ENCODE results near the gene C2CD2.

The C2CD2 gene

GRCh38 chr21:41895643-41896493 lies 58.0 kb downstream of the C2CD2 start:
- DNase-seq (ENCODE audit: low read depth, low spot score): no peak
- H3K27ac ChIP-seq: no peak overlapping the region

DNA sequence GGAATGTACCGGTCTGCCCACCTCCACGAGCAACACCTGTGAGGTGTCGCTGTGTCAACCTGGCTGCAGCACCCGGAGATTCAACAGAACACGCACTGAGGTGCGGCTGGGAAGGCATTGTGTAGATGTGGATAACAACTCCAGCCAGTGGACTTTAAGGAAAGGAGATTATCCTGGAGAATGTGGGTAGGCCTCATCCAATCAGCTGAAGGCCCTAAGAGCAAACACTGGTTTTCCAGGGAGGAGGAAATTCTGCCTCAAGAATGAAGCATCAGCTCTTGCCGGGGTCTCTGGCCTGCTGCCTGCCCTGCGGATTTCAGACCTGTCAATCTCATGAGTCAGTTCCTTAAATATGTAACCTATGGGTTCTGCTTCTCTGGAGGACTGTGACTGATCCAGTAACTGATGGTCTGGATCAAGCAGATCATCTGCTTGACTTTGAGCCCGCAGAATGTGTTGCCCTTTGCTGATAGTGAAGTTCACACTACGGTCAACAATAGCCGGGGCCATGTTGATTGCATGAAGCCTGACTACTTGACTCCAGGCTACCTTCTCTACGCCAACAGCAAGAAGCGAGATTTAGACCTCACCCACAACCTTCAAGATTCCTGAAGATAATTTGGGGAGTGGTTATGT lies 58.8 kb downstream of the C2CD2 start:
- no peak for DNase-seq (ENCODE audit: low read depth, low spot score)
- H3K27ac ChIP-seq: no peak overlapping the region

DNA sequence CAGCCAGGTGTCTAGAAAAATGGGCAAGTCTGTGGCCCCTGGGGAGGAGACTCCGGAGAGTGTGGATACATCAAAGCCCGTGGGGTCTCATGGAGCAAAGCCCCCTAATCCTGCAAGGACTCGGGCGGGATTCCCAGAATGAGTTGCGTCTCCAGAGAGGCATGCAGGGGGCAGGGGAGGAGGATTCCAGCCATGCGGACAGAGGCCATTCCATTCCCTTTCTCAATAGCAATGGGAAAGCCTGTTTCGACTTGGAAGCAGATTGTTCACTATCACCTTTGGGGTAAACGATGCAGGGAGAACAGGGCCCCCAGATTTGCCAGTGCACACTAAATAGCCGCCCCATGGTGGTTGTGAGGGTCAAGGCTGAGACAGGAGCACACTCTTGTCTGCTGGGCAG lies 59.3 kb downstream of the C2CD2 start:
- DNase-seq (ENCODE audit: low read depth, low spot score): no peak
- no peak overlapping the region for H3K27ac ChIP-seq

DNA sequence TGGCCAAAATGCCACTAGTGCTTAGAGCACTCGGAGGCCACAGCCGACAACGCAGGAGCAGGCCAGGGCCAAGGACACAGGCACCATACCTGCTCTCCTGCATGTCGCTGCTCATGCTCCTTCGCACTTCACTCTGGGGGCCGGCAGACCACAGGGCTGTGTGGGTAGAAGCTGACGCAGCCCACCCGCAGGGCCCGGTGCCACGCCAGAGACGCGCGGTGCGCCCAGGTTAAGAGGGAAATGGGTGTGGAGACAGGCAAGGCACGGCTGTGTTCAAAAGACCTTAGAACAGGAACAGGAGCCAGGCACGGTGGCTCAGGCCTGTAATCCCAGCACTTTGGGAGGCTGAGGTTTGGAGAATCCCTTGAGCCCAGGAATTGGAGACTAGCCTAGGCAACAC lies 61.1 kb downstream of the C2CD2 start:
- no peak for DNase-seq (ENCODE audit: low read depth, low spot score)
- H3K27ac ChIP-seq: no peak overlapping the region

- no peak for DNase-seq (ENCODE audit: low read depth, low spot score)
- no peak overlapping the region for H3K27ac ChIP-seq
Measured at GRCh38 chr21:41891132-41891531, 62.7 kb downstream of the C2CD2 start.

DNA sequence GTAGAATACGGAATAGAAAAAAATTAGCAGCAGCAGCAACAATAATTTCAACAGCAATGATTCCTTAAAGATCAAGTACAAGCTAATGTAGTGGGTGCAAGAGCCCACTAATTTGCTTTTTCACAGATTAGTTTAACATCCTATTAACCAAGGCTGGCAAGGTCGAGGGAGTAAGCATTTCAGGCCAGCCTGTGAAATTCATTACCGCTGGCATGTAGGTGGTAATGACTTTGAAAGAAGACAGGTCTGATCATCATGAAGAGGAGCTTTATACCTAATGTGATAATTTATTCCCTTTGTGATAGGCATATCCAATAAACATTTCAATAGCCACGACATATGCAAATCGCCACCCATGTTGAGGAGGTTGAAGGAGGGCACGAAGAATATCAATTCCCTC lies 63.5 kb downstream of the C2CD2 start:
- no peak for DNase-seq (ENCODE audit: low read depth, low spot score)
- no peak overlapping the region for H3K27ac ChIP-seq

DNA sequence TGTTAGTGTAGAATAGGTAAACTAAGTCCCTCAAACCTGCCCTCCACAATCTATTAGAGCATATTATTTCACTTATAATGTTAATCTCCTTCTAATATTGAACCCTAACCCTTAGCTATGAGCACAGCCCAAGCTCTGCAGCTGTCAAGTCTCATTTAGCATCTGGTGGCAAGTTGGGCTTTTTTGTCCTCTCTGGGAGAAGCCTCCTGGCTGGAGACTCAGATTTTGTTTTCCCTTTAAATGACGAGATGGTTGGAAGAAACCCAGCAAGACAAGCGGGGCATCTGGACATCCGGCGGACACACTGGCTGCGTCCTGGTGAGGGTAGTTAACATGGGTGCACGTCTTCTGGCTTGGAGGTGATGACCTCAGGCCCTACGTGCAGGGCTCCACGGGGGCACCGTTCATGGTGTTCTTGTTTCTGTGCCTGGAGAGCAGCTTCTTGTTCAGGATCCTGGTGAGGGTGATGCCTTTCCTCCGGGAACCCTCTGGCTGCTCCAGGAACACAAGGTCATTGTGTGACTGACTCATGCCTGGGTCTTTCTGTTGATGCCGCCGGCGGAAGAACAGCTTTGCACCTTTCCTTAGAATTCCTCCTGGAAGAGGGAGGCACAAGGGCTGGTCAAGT lies 65.0 kb downstream of the C2CD2 start:
- no peak for DNase-seq (ENCODE audit: low read depth, low spot score)

DNA sequence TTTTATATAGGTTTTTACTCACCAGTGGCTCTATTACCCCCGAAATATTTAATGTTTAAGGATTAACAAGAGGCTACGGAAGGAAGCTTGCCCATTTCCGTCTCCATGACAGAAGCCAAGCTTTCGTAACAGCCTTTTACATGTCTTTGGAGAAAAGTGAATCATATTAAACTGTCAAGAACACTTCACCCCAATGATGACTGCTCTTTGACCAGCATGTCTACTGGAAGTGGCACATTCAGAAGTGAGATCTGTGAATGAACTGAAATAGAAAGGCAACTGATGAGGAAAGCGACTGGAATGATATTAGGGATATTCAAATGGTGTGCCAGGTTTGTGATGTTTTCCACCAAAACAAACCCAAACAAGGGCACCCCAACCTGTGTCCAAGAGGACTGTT lies 66.2 kb downstream of the C2CD2 start:
- DNase-seq (ENCODE audit: low read depth, low spot score): no peak
- H3K27ac ChIP-seq: no peak overlapping the region

More for the DNA sequence above, 65.0 kb downstream of the C2CD2 start:
- H3K27ac ChIP-seq: no peak overlapping the region

DNA sequence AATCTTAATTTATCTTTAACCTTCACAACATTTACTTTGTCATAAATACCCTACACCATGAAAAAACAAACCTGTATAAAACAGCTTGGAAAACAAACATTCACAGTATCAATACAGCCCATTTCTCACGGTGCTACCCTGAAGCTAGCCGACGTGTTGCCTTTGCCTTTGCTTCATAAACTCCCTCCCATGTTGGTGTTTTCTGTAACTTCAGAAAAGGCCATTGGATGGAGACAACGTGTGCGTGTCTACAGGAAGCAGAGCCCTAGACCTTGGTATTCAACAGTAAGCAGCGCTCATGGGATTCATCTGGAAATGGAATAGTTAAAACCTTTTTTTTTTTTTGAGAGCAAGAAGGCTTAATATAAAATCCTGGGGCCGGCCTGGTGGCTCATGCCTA lies 67.5 kb downstream of the C2CD2 start:
- DNase-seq (ENCODE audit: low read depth, low spot score): no peak
- H3K27ac ChIP-seq: no peak overlapping the region

DNA sequence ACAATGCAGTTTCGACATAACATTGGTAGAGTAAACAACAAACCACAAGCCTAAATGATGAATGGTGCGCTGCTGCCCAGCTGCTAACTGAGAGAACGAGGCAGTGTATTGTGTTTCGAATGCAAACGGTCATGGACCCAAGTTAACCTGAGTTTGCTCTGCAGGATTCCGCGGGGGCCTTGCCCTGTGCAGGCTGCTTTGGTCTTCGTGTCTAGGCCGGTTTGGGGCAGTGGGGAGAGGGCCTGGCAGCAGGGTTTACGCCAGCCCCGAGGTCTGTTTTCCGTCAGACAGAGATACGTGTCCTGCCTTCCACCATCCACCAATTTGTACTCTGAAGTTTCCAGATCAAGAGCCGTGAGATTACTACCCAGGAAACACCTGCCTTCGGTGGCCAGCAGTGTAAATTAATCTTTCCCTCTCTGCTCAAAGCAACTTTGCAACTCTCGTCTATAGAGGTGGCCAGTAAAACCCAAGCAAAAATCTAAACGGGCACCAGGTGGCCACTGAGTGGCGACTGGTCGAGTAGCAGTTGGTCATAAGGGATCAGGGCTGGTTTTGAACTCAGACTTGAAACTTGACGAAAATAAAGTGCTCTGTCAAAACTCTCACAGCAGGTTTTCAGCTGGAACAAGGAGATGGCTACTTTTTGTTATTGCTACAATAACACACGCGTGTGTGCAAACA lies 68.3 kb downstream of the C2CD2 start:
- DNase-seq (ENCODE audit: low read depth, low spot score): no peak
- no peak overlapping the region for H3K27ac ChIP-seq

DNA sequence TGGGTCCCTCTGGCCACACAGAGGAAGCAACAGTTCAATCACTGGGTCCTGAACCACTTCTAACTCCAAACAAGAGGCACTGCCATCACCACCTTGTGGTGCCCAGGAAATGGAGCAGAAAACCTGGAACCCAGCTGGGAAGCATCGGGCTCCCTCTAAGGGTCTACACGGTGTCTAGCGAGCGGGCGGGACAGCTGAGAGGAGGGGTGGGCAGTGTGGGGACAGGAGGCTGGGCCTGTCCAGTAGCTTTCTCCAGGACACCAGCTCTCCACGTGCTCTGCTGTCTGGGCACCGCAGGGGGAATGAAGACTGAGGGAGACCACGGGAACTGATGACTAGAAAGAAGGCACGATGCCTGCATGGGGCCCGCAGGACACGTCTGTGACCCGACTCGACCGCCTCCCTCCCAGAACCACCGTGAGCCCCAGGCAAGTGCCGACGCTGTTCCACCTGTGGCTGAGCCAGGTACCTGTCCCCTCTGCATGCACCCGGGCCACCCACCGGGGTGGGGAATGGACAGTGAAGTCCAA lies 69.3 kb downstream of the C2CD2 start:
- DNase-seq (ENCODE audit: low read depth, low spot score): no peak
- H3K27ac ChIP-seq: no peak overlapping the region

GRCh38 chr21:41883582-41883981 lies 70.2 kb downstream of the C2CD2 start:
- no peak for DNase-seq (ENCODE audit: low read depth, low spot score)
- H3K27ac ChIP-seq: no peak overlapping the region

DNA sequence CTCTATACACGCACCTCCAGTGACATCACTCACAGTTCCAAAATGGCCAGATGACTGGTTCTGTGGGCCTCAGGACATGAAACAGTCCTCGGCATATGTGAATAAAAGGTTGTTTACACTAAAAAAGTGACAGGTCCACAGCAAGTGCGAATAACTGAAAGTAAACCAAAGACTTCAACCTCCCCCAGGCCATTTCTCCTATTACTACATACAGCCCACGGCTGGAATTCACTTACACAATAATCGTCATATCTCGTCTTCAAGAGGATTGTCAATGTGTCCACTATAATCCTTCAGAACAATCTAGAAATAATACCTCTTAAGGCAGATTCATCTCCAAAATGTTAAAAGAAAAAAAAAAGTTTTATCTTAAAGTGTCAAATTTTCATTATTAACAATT lies 72.8 kb downstream of the C2CD2 start:
- no peak overlapping the region for H3K27ac ChIP-seq

DNA sequence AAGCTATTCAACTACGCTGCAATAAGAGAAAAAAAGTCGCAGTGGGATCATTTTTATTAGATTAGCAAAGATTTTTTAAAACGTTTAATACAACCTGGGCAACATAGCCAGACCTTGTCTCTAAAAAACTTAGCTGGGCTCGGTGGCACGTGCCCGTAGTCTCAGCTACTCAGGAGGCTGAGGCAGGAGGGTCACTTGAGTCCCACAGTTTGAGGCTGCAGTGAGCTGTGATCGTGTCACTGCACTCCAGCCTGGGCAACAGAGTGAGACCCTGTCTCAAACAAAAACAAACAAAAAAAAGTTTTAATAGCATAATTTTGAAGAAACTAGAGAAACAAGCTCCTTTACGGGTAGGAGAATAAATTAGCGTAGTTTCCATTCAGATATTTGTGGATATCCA lies 73.7 kb downstream of the C2CD2 start:
- DNase-seq (ENCODE audit: low read depth, low spot score): no peak
- no peak overlapping the region for H3K27ac ChIP-seq

More for the DNA sequence above, 72.8 kb downstream of the C2CD2 start:
- DNase-seq (ENCODE audit: low read depth, low spot score): no peak

DNA sequence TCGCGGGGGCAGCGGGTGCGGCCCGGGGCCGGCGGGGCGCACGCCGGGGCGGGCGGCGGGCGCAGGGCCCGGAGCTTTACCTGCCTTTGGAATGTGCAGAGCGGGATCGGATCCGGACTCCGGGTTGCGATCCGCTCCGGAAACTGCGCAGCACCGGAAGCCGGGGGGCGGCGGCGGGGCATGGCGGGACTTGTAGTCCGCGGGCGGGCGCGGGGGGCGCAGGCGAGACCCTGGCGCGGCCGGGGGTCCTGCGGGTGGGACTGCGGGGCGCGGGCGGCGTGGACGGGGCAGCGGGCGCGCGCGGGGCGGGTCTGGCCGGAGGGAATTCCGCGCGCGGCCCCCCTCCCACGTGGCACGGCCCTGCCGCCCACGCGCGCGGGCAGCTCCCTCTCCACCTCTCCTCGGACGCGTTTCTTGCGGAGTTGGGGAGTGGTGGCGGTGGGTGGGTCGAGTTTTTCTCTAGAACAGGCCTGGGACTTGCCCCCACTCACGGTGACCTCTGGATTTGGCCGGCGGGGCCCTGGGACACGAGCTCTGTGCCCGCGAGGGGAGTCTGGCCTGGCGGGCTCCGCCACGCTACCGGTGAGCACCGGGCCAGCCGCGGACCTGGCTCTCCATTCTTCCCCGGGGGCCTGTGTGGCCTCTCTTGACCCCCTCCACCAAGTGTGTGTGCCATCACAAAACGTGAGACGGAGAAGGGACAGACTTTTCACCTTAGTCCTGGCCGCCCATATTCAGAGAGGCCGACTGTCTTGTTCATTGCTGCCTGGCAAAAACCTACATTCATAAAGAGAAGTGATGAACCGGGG lies 74.4 kb downstream of the C2CD2 start, which contains the start of gene PRDM15:
TSS of gene PRDM15 (minus strand) at position 155 of the 809 bp plus-strand sequence. CDS start 18,981 bp downstream, outside the sequence.
- H3K27ac ChIP-seq: peak within 1 kb of the TSS; percentile 62
- DNase-seq (ENCODE audit: low read depth, low spot score): peak; percentile 44

GRCh38 chr21:41878831-41879189 lies 75.0 kb downstream of the C2CD2 start:
- H3K27ac ChIP-seq: peak overlapping the region; percentile 62
- DNase-seq (ENCODE audit: low read depth, low spot score): peak; percentile 34

DNA sequence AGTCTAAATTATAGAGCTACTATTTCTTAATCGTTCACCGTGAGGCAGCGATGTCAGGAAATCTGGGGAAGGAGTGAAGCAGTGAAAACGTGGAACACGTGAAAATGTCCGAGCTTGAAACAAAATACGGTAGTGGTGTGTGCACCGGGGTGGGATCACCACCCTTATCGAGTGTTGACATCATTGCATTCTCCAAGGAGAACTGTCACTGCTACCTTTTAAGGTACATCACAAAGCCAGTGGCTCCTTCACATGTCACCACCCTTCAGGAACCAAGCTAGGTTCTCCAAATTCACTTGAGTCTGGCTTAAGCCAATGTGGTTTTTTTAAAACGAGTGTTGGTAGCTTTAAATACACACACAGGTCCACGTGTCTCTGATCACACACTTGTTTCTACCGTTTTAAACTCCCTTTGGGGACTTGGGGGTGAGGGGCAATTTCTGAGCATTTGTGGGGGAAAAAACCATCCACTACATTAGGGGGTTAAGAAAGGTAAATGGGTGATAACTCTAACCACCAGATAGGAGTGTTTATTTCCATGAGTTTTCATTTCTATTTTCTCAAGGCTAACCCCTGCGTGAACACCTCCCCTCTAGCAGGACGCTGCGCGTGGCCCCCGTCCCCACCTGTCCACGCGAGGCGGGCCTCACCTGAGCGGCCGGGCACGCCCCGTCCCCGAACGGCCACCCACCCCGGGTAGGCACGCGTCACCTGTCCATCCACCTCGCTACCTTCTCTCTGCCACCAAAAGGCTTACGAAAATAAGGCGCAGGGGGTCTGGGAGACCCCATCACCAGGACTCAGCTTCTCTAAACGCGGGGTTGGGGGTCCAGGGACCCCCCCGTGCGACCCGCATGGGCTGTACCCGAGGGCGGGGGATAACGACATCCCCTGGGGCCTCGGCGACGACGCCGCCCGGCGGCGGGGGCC lies 75.7 kb downstream of the C2CD2 start:
- no peak overlapping the region for H3K27ac ChIP-seq
- no peak for DNase-seq (ENCODE audit: low read depth, low spot score)

- no peak overlapping the region for H3K27ac ChIP-seq
- no peak for DNase-seq (ENCODE audit: low read depth, low spot score)
Measured at GRCh38 chr21:41876928-41877652, 76.7 kb downstream of the C2CD2 start.
